K562 (cell line): ENCODE data around the gene TSTD2. TPM values are rescaled to one million over a fixed set of nuclear protein-coding genes. Genes with fewer than 3 reads are reported as not detected.

Experiments used
- ATAC-seq: fragments of 200-7000 bp; cut with Tn5 transposase; 3 replicates; pipeline ENCODE4 v1.9.1; 2020; ENCODE audit warnings: moderate library complexity
- BruUV-seq: library from RNA; stranded (reverse); fragments of 400-500 nt; replicated peaks from 2 replicates; lab custom pipeline; 2021; lab: Mats Ljungman, UMichigan
- CTCF ChIA-PET: fragments of 300-600 bp; formaldehyde crosslinking; extraction: SDS; loops from one replicate; lab custom pipeline; 2021; ENCODE audit warnings: low intra/inter-chr PET ratio; lab: Yijun Ruan, JAX
- POLR2A ChIA-PET: fragments of 300-600, 350-650 bp; sonication (Branson Sonifier 250); formaldehyde crosslinking; extraction: SDS; loops from one replicate; lab custom pipeline; 2021; ENCODE audit warnings: antibody characterized with exemption, inconsistent platforms; lab: Yijun Ruan, JAX
- DNase-seq, 4 experiments: peaks; one replicate each; pipeline versions ENCODE4 v3.0.0 to v3.0.0-alpha.2; 2011 to 2018; ENCODE audit warnings: low spot score in 3 of 4, mixed read lengths in 3 of 4; ENCODE audit errors: extremely low read depth in 1 of 4
- FAIRE-seq: peaks from 2 replicates; lab custom pipeline; 2011; peaks lifted over from hg19 to GRCh38; lab: Jason Lieb, UNC
- H2AFZ ChIP-seq: 2 replicates; pipeline ENCODE4 v1.6.0; 2011; ENCODE audit warnings: low read depth, low read length, control low read depth, inconsistent platforms
- H3K27ac ChIP-seq: fragments of 200-600 bp; 3 replicates; pipeline ENCODE4 v1.8.0; 2011; ENCODE audit warnings: low read depth, mild to moderate bottlenecking, control low read depth, inconsistent platforms, low read length, moderate library complexity, mixed read lengths; ENCODE audit errors: extremely low read depth
- H3K27me3 ChIP-seq, 2 experiments: fragments of 300-600 bp in 1 of 2; 2 replicates in 1 of 2; 3 replicates in 1 of 2; pipeline versions ENCODE4 v1.6.0 to v1.8.0; 2011; ENCODE audit warnings: inconsistent platforms in 2 of 2, low read length in 2 of 2, mild to moderate bottlenecking in 1 of 2, mixed read lengths in 1 of 2, moderate library complexity in 1 of 2; ENCODE audit not compliant: control insufficient read depth in 2 of 2, insufficient read depth in 2 of 2
- H3K36me3 ChIP-seq: fragments of 300-600 bp; 3 replicates; pipeline ENCODE4 v1.8.0; 2011; ENCODE audit warnings: mild to moderate bottlenecking, low read length, inconsistent platforms; ENCODE audit not compliant: control insufficient read depth, insufficient read depth
- H3K4me1 ChIP-seq, 2 experiments: fragments of 200-600 bp in 1 of 2; replicated peaks in 1 of 2; 2 replicates in 1 of 2; 3 replicates in 1 of 2; pipeline versions ENCODE4 v1.5.1 to v1.8.0; 2011; ENCODE audit warnings: inconsistent platforms in 2 of 2, low read length in 2 of 2, mild to moderate bottlenecking in 1 of 2, mixed read lengths in 1 of 2, moderate library complexity in 1 of 2; ENCODE audit not compliant: control insufficient read depth in 2 of 2, insufficient read depth in 2 of 2
- H3K4me2 ChIP-seq: 2 replicates; pipeline ENCODE4 v1.6.1; 2011; ENCODE audit warnings: low read length, control low read depth, inconsistent platforms, mixed read lengths; ENCODE audit not compliant: insufficient read depth
- H3K4me3 ChIP-seq: fragments of 200-600 bp; sonication (generic), shearing (Covaris generic); 2 replicates; pipeline ENCODE4 v1.5.1; 2016; ENCODE audit warnings: control low read depth, inconsistent platforms
- H3K79me2 ChIP-seq: fragments of 200-600 bp; 3 replicates; pipeline ENCODE4 v1.8.0; 2011; ENCODE audit warnings: low read length, inconsistent platforms; ENCODE audit not compliant: control insufficient read depth, insufficient read depth
- H3K9ac ChIP-seq, 2 experiments: 2 replicates each; pipeline versions ENCODE4 v1.6.0 to v1.6.1; 2011; ENCODE audit warnings: low read depth in 2 of 2, low read length in 2 of 2, control low read depth in 1 of 2, inconsistent platforms in 1 of 2, mild to moderate bottlenecking in 1 of 2, mixed read lengths in 1 of 2; ENCODE audit not compliant: insufficient read depth in 1 of 2
- H3K9me1 ChIP-seq: one replicate; pipeline ENCODE4 v1.6.0; 2011; ENCODE audit warnings: inconsistent platforms, mild to moderate bottlenecking, low read length, moderate library complexity; ENCODE audit not compliant: control insufficient read depth, insufficient read depth
- H3K9me3 ChIP-seq: replicated peaks from 2 replicates; pipeline ENCODE4 v1.5.1; 2011; ENCODE audit warnings: low read depth, low read length, inconsistent platforms; ENCODE audit not compliant: control insufficient read depth, insufficient read depth
- H4K20me1 ChIP-seq: replicated peaks from 2 replicates; pipeline ENCODE4 v1.6.1; 2011; ENCODE audit warnings: low read length, inconsistent platforms, mixed read lengths; ENCODE audit not compliant: control insufficient read depth, insufficient read depth
- ESRRB ChIP-seq: fragments of 250-450 bp; sonication (Bioruptor Pico); IDR thresholded peaks from 2 replicates; pipeline ENCODE4 v1.5.0; 2020; ENCODE audit warnings: mild to moderate bottlenecking, moderate library complexity, borderline replicate concordance
- MEF2A ChIP-seq: IDR thresholded peaks from 2 replicates; pipeline ENCODE4 v1.6.1; 2011; ENCODE audit warnings: low read depth, mild to moderate bottlenecking, low read length, moderate library complexity; ENCODE audit not compliant: control insufficient read depth
- POLR2AphosphoS2 ChIP-seq: IDR thresholded peaks from 2 replicates; pipeline ENCODE4 v1.6.1; 2012; ENCODE audit warnings: low read length, improper control_type of control experiment
- POLR2G ChIP-seq: fragments of 200-400 bp; formaldehyde crosslinking; IDR thresholded peaks from 2 replicates; pipeline ENCODE4 v1.6.1; 2017; ENCODE audit warnings: low read depth, mild to moderate bottlenecking, antibody characterized with exemption, low read length, moderate library complexity
- STAT5A ChIP-seq: IDR thresholded peaks from 2 replicates; pipeline ENCODE4 v1.6.1; 2012; ENCODE audit warnings: low read length, inconsistent platforms, borderline replicate concordance
- STAT6 ChIP-seq: sonication (generic); formaldehyde crosslinking; IDR thresholded peaks from 2 replicates; pipeline ENCODE4 v1.8.1; 2023; ENCODE audit warnings: mild to moderate bottlenecking, missing genetic modification reagents
- ZNF507 ChIP-seq: conservative IDR thresholded peaks from 2 replicates; pipeline ENCODE4 v1.6.1; 2017; ENCODE audit warnings: missing genetic modification characterization, missing compliant biosample characterization
- WGBS: fragments of 100-300 bp; shearing (Covaris generic); methylation state at CpG from one replicate; pipeline ENCODE4 v1.1.6; 2016; ENCODE audit warnings: low coverage, mixed read lengths; ENCODE audit not compliant: insufficient coverage; ENCODE audit errors: missing lambda C conversion rate; 5-methylcytosine and 5-hydroxymethylcytosine counted together
- in situ Hi-C: fragments of 300-500 bp; cut with MboI; formaldehyde crosslinking; loops from 4 replicates; pipeline ENCODE4 v1.15.0; 2018; ENCODE audit warnings: inconsistent platforms, mixed read lengths
- intact Hi-C: fragments of 100-400 bp; cut with micrococcal nuclease; formaldehyde crosslinking; loops from 2 replicates; pipeline ENCODE4 v1.14.2; 2022
- polyA plus RNA-seq, 8 experiments: library from polyadenylated mRNA; depleted of rRNA in 4 of 8; stranded (reverse) in 5 of 8; unstranded in 3 of 8; fragments of >200 nt; fragmentation: Nextera tagmentation in 2 of 8; fragmentation: Illumina TruSeq in 1 of 8; extraction: Ambion mirVana in 2 of 8; extraction: Trizol in 1 of 8; gene quantifications; 2 replicates each; pipeline versions ENCODE4 v1.2.1 to v1.2.3, GENCODE V29; 2011 to 2014; ENCODE audit warnings: inconsistent platforms in 1 of 8, missing spikeins in 1 of 8
- total RNA-seq, 7 experiments: library from RNA; depleted of rRNA in 6 of 7; stranded (reverse); fragments of >200 nt in 6 of 7; fragmentation: Illumina TruSeq in 2 of 7; extraction: Trizol in 2 of 7; gene quantifications; 2 replicates each; pipeline versions ENCODE4 v1.2.1 to v1.2.3, GENCODE V29; 2011 to 2021; ENCODE audit warnings: low replicate concordance in 1 of 7

The TSTD2 gene
- total and polyA plus RNA-seq, 9 of the 15 experiments (the other 6 are each of a cell fraction or from before 2014, with no cell fraction given) = 10.1 to 36.7 (median 19.0) TPM

- Histone ChIP-seq H3K27ac (no peak overlapping the region), H3K4me1 (no peaks in the 10 kb centered on the region), H3K9ac (no peak overlapping the region), H3K36me3 (peaks cover 70% of the 10 kb centered on the region), H3K9me1 (peaks cover 3% of the 10 kb centered on the region), H3K4me3 (no peak overlapping the region), H3K4me2 (no peak overlapping the region), H4K20me1 (no peaks in the 10 kb centered on the region), H3K79me2 (no peaks in the 10 kb centered on the region), H3K27me3 (no peaks in the 10 kb centered on the region), H3K9me3 (no peaks in the 10 kb centered on the region), H2AFZ (no peak overlapping the region)
- in situ Hi-C loops (loop anchor here (5.0 to 10.0 kb wide), 2 partner anchors 138 to 750 kb away; partner anchors contain the start of gene ZNF782), intact Hi-C loops (no loop called here)
- CTCF ChIA-PET = interaction anchor here (1.3 kb wide), 1 partner anchor 135 kb away, joined by 3 read pairs; no protein-coding TSS in a partner anchor
- ATAC-seq = no peak
- POLR2A ChIA-PET = no interaction called here
- BruUV-seq = no TSS peak
- TF ChIP-seq POLR2AphosphoS2 = 0 out of 2 replicates have a peak, but pooled peaks have one; percentile 9
- TF ChIP-seq ESRRB (CRISPR knock-in tag) = no peak
- TF ChIP-seq ZNF507 (tag) = no peak
- no peak for TF ChIP-seq STAT6
- TF ChIP-seq POLR2G = 0 out of 2 replicates have a peak, but pooled peaks have one; percentile 51
- no peak for TF ChIP-seq MEF2A
- no peak for TF ChIP-seq STAT5A
- no peak for DNase-seq
- FAIRE-seq = no peak
- 91% methylated on average over 15 of the region's 17 CpGs for WGBS
Observed at GRCh38 chr9:97604901-97605645, 28.1 kb downstream of the TSTD2 start.
